IPS-20b (cell line): ENCODE data around the gene CNN1.

Source experiments
- H3K27ac ChIP-seq: one replicate; pipeline ENCODE4 v1.5.1; 2013; ENCODE audit warnings: low read length
- H3K27me3 ChIP-seq: 2 replicates; pipeline ENCODE4 v1.6.1; 2013; ENCODE audit warnings: mild to moderate bottlenecking, low read length, inconsistent platforms; ENCODE audit not compliant: insufficient read depth
- H3K36me3 ChIP-seq: 2 replicates; pipeline ENCODE4 v1.6.1; 2013; ENCODE audit warnings: low read depth, mild to moderate bottlenecking, inconsistent platforms, low read length, moderate library complexity; ENCODE audit not compliant: insufficient read depth
- H3K4me1 ChIP-seq: 2 replicates; pipeline ENCODE4 v1.6.1; 2013; ENCODE audit warnings: mild to moderate bottlenecking, control low read depth, inconsistent platforms, low read length, moderate library complexity; ENCODE audit not compliant: insufficient read depth
- H3K4me3 ChIP-seq: 2 replicates; pipeline ENCODE4 v1.5.1; 2013; ENCODE audit warnings: mild to moderate bottlenecking, low read length, inconsistent platforms
- H3K9ac ChIP-seq: 2 replicates; pipeline ENCODE4 v1.6.1; 2013; ENCODE audit warnings: low read depth, mild to moderate bottlenecking, inconsistent platforms, low read length, moderate library complexity
- H3K9me3 ChIP-seq: 2 replicates; pipeline ENCODE4 v1.6.1; 2013; ENCODE audit warnings: mild to moderate bottlenecking, low read depth, low read length, inconsistent platforms; ENCODE audit not compliant: insufficient read depth

CNN1 gene

GRCh38 chr19:11574689-11575088 is 36.0 kb downstream of the CNN1 start:
- Histone ChIP-seq H3K9ac (no peak overlapping the region), H3K4me3 (no peak overlapping the region), H3K9me3 (no peaks in the 10 kb centered on the region), H3K4me1 (no peaks in the 10 kb centered on the region; the same call in 1 of the 2 replicates), H3K27me3 (peaks cover 13% of the 10 kb centered on the region; the same call in 1 of the 2 replicates), H3K27ac (no peak overlapping the region), H3K36me3 (no peaks in the 10 kb centered on the region)

GRCh38 chr19:11576227-11576626 is 37.6 kb downstream of the CNN1 start:
- H3K4me1 ChIP-seq, result no peaks in the 10 kb centered on the region; the same call in 1 of the 2 replicates
- H3K4me3 ChIP-seq, result no peak overlapping the region
- no peaks in the 10 kb centered on the region for H3K36me3 ChIP-seq

GRCh38 chr19:11577451-11578257 is 39.0 kb downstream of the CNN1 start, which contains the start of gene ACP5:
ACP5 (minus strand) TSS chr19:11577645; CDS start chr19:11577317, 328 bp downstream.
- Histone ChIP-seq H3K9me3 (no peaks in the 10 kb centered on the region), H3K27me3 (peaks cover 13% of the 10 kb centered on the region; the same call in 1 of the 2 replicates), H3K9ac (peak within 1 kb of the TSS; percentile 45; the same call in 1 of the 2 replicates), H3K27ac (no peak within 1 kb of the TSS), H3K36me3 (no peaks in the 10 kb centered on the region), H3K4me1 (no peaks in the 10 kb centered on the region; the same call in 1 of the 2 replicates), H3K4me3 (peak within 1 kb of the TSS; percentile 66; the same call in 1 of the 2 replicates)

More at GRCh38 chr19:11576227-11576626, 37.6 kb downstream of the CNN1 start:
- H3K27ac ChIP-seq, result no peak overlapping the region
- no peak overlapping the region for H3K9ac ChIP-seq
- no peaks in the 10 kb centered on the region for H3K9me3 ChIP-seq
- H3K27me3 ChIP-seq, result peaks cover 13% of the 10 kb centered on the region; the same call in 1 of the 2 replicates

- peak overlapping the region; percentile 66; the same call in 1 of the 2 replicates for H3K4me3 ChIP-seq
- peaks cover 13% of the 10 kb centered on the region; the same call in 1 of the 2 replicates for H3K27me3 ChIP-seq
- peak overlapping the region; percentile 45; the same call in 1 of the 2 replicates for H3K9ac ChIP-seq
- no peaks in the 10 kb centered on the region for H3K36me3 ChIP-seq
- no peaks in the 10 kb centered on the region; the same call in 1 of the 2 replicates for H3K4me1 ChIP-seq
- no peaks in the 10 kb centered on the region for H3K9me3 ChIP-seq
- no peak overlapping the region for H3K27ac ChIP-seq
Observed at GRCh38 chr19:11578258-11579142, 39.8 kb downstream of the CNN1 start.

GRCh38 chr19:11580116-11580515 is 41.5 kb downstream of the CNN1 start:
- H3K9me3 ChIP-seq, result no peaks in the 10 kb centered on the region
- no peaks in the 10 kb centered on the region for H3K36me3 ChIP-seq
- H3K4me3 ChIP-seq, result no peak overlapping the region
- no peak overlapping the region for H3K9ac ChIP-seq
- no peaks in the 10 kb centered on the region; the same call in 1 of the 2 replicates for H3K4me1 ChIP-seq
- H3K27me3 ChIP-seq, result peaks cover 13% of the 10 kb centered on the region; the same call in 1 of the 2 replicates
- H3K27ac ChIP-seq, result no peak overlapping the region

GRCh38 chr19:11581740-11582139 is 43.1 kb downstream of the CNN1 start:
- Histone ChIP-seq H3K4me3 (no peak overlapping the region), H3K4me1 (no peaks in the 10 kb centered on the region; the same call in 1 of the 2 replicates), H3K27me3 (peaks cover 13% of the 10 kb centered on the region; the same call in 1 of the 2 replicates), H3K9me3 (no peaks in the 10 kb centered on the region), H3K9ac (no peak overlapping the region), H3K27ac (no peak overlapping the region), H3K36me3 (no peaks in the 10 kb centered on the region)

- no peak overlapping the region for H3K27ac ChIP-seq
- no peaks in the 10 kb centered on the region for H3K27me3 ChIP-seq
- H3K9ac ChIP-seq, result no peak overlapping the region
- H3K4me3 ChIP-seq, result no peak overlapping the region
- no peaks in the 10 kb centered on the region for H3K9me3 ChIP-seq
- no peaks in the 10 kb centered on the region for H3K36me3 ChIP-seq
- H3K4me1 ChIP-seq, result no peaks in the 10 kb centered on the region
Observed at GRCh38 chr19:11586331-11586730, 47.7 kb downstream of the CNN1 start.

- Histone ChIP-seq H3K4me1 (no peaks in the 10 kb centered on the region), H3K4me3 (no peak overlapping the region), H3K9me3 (no peaks in the 10 kb centered on the region), H3K9ac (no peak overlapping the region), H3K27ac (no peak overlapping the region), H3K27me3 (no peaks in the 10 kb centered on the region), H3K36me3 (no peaks in the 10 kb centered on the region)
Observed at GRCh38 chr19:11587302-11587974, 48.8 kb downstream of the CNN1 start.

- Histone ChIP-seq H3K36me3 (no peaks in the 10 kb centered on the region), H3K4me1 (no peaks in the 10 kb centered on the region), H3K4me3 (no peak overlapping the region), H3K27ac (no peak overlapping the region), H3K27me3 (no peaks in the 10 kb centered on the region), H3K9ac (no peak overlapping the region), H3K9me3 (no peaks in the 10 kb centered on the region)
Observed at GRCh38 chr19:11587975-11588631, 49.5 kb downstream of the CNN1 start.

- no peaks in the 10 kb centered on the region for H3K27me3 ChIP-seq
- no peak overlapping the region for H3K27ac ChIP-seq
- H3K4me1 ChIP-seq, result no peaks in the 10 kb centered on the region
- H3K9me3 ChIP-seq, result no peaks in the 10 kb centered on the region
- peaks cover 2% of the 10 kb centered on the region for H3K36me3 ChIP-seq
- no peak overlapping the region for H3K4me3 ChIP-seq
- no peak overlapping the region for H3K9ac ChIP-seq
Observed at GRCh38 chr19:11594084-11594483, 55.4 kb downstream of the CNN1 start.
